Large intestine (tissue), 3 donors: ENCODE measurements around the gene TMTC4. TPM values are rescaled to one million over a fixed set of nuclear protein-coding genes. Genes with fewer than 3 reads are reported as not detected.
"Not testable (repeated sequence)": the region's sequence is repeated elsewhere in the genome, so short reads cannot be mapped to it uniquely, and the experiment has no call there.

Experiments used
- DNase-seq, 2 donors: peaks; one replicate each; pipeline versions ENCODE4 v3.0.0 to v3.0.0-alpha.2; 2013
- H3K27ac ChIP-seq: one replicate; pipeline ENCODE4 v1.5.1; 2013; ENCODE audit warnings: low read length
- H3K27me3 ChIP-seq: 2 replicates; pipeline ENCODE4 v1.6.1; 2013; ENCODE audit warnings: low read length; ENCODE audit not compliant: control insufficient read depth, insufficient read depth
- H3K36me3 ChIP-seq: 2 replicates; pipeline ENCODE4 v1.6.1; 2013; ENCODE audit warnings: low read length; ENCODE audit not compliant: control insufficient read depth, insufficient read depth
- H3K4me1 ChIP-seq: one replicate; pipeline ENCODE4 v1.6.1; 2013; ENCODE audit warnings: low read length; ENCODE audit not compliant: control insufficient read depth, insufficient read depth
- H3K4me3 ChIP-seq: one replicate; pipeline ENCODE4 v1.5.1; 2013; ENCODE audit warnings: low read length
- H3K9me3 ChIP-seq: one replicate; pipeline ENCODE4 v1.6.1; 2013; ENCODE audit warnings: mild to moderate bottlenecking, low read depth, low read length, moderate library complexity; ENCODE audit not compliant: control insufficient read depth
- WGBS: methylation state at CpG from one replicate; pipeline ENCODE4 v1.1.5; 2013; ENCODE audit warnings: low lambda C conversion rate; ENCODE audit not compliant: insufficient coverage; 5-methylcytosine and 5-hydroxymethylcytosine counted together
- polyA plus RNA-seq: library from polyadenylated mRNA; unstranded; fragments of 120-200 nt; gene quantifications from one replicate; pipeline ENCODE4 v1.2.1, GENCODE V29; 2013

Gene TMTC4
- polyA plus RNA-seq, 1 donor = 27.1 TPM

DNA sequence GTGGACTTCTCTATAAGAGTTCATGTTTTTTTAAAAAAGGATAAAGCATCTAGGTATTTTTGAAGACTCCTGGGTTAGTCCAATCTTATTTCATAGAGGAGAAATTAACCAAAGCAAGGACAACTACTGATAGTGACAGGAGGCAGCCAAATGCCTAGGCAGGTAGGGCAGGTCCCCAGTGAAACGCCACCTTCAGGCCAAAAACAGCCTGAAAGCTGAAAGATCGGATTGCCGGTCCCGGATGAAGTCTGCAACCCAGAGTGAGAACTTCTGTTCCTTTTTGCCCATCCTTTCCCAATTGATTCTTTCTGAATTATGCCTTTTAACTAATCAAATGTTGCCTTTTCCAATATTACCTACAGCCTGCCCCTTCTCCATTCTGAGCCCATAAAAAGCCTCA lies 79.9 kb downstream of the TMTC4 start:
- H3K4me3 ChIP-seq = no peak overlapping the region
- no peaks in the 10 kb centered on the region for H3K9me3 ChIP-seq
- WGBS = no CpG with 5 or more reads among the region's 4 CpGs
- no peaks in the 10 kb centered on the region for H3K36me3 ChIP-seq
- H3K4me1 ChIP-seq = no peaks in the 10 kb centered on the region
- no peak for DNase-seq
- no peak overlapping the region for H3K27ac ChIP-seq
- no peaks in the 10 kb centered on the region for H3K27me3 ChIP-seq

DNA sequence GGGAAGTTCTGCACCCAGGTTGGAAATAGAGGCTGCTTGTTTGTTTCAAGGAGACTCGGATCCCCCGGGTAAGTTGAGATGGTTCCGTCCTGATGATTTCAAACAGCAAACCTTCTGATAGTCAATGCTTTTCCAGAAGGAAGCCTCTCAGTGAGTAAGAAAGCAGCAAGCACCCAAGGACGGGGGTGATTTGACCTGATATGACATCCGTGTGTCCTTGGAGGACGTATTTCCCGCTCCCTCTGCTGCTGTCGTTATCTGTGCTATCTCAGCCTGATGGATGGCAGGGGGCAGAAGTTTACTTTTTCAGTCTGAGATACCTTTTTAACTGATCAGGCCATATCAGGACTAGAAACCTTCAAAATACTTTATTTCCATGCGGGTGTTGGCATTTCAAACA lies 80.3 kb downstream of the TMTC4 start:
- Histone ChIP-seq H3K27ac (no peak overlapping the region), H3K4me1 (no peaks in the 10 kb centered on the region), H3K9me3 (no peaks in the 10 kb centered on the region), H3K4me3 (no peak overlapping the region), H3K27me3 (no peaks in the 10 kb centered on the region), H3K36me3 (no peaks in the 10 kb centered on the region)
- 67% methylated on average over 1 of the region's 9 CpGs for WGBS
- no peak for DNase-seq

DNA sequence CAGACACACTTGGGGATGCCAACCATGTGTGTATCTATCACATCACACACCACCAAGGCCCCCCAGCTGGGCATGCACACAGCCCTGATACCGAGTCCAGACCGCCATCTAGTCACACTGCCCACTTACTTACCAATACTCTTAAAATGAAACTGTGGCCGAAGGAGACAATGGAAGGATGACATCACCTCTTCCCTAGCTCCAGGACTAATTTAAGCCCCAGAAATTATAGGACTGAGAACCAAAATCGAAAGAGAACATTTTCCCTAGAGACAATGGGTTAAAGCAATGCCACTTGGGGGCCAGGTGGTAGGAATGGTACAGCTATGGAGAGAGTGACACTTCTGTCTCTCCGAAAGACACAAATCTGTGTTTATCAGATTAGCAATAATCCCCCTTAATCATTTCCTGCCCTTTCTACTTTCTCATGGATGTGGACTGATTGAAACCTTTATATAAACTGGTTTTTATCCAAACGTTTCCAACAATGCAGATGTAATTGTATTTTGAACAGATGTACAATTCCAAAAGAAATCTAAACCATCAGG lies 85.3 kb downstream of the TMTC4 start:
- DNase-seq = no peak
- H3K4me3 ChIP-seq = no peak overlapping the region
- H3K4me1 ChIP-seq = peaks cover 3% of the 10 kb centered on the region
- H3K27me3 ChIP-seq = no peaks in the 10 kb centered on the region
- no peak overlapping the region for H3K27ac ChIP-seq
- no CpG with 5 or more reads among the region's 6 CpGs for WGBS
- no peaks in the 10 kb centered on the region for H3K36me3 ChIP-seq
- no peaks in the 10 kb centered on the region for H3K9me3 ChIP-seq

DNA sequence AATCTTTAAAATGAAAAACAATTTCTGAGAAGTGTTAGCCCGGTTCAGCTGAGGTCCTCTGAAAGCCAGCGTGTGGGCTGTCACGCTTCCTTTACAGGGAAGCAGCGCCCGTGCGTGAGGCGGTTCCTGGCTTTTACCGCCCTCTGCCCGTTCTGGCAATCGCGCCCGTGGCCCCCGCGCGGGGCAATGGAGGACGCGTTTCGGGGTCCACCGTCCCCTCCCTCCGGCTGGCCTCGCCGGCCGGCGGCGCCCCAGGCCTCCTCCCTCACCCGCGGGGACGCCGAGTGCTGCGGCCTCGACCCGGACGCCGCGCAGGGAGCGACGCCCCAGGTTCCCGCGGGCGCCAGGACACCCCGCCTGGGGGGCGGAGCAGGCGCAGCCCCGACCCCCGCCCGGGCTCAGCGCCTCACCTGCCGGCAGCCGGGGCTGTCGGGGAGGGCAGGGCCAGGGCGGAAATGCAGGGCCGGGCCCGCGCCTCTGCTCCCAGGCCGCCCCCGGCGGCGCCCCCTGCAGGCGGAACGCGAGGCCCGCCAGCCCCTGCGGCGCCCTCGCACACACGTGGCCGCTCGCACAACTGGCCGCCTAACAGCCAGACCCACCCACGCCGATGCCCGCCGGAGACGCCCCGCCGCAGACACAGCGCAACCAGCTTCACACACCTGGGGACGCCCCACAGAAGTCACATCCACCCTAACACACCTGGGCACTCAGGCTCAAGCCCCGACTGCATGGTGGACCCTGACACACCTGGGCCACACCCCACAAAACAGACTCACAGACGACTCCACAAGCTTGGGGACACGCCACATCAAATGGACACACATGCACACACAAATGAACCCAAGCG lies 86.0 kb downstream of the TMTC4 start, which contains the start of gene GGACT:
GGACT (minus strand) TSS at position 459 of the 847 bp plus-strand sequence. CDS start 56,198 bp downstream, outside the sequence.
- DNase-seq = peak; percentile 75 to 86
- H3K27ac ChIP-seq = peak within 1 kb of the TSS; percentile 6
- H3K4me1 ChIP-seq = peaks cover 3% of the 10 kb centered on the region
- H3K9me3 ChIP-seq = no peaks in the 10 kb centered on the region
- H3K36me3 ChIP-seq = no peaks in the 10 kb centered on the region
- WGBS = no CpG with 5 or more reads among the region's 82 CpGs
- H3K27me3 ChIP-seq = no peaks in the 10 kb centered on the region
- peak within 1 kb of the TSS; percentile 56 for H3K4me3 ChIP-seq

DNA sequence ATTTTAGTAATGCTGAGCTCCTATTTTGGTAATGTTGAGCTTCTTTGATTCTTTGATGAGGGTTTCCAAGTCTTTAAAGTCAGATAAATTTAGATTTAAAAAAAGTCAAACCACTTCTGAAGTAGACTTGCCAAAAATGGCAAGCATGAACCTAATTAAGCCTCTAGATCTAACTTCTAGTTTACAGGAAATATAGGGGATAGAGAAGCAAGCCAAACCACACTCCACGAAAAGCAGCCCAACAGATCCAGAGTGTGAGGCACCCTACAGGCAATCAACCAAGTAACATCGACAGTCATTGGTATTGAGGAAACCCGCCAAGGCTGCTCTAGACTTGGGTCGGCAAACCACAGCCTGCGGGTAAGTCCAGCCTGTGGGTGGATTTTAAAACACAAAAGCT lies 89.7 kb downstream of the TMTC4 start:
- no peak for DNase-seq
- no peaks in the 10 kb centered on the region for H3K27me3 ChIP-seq
- H3K4me3 ChIP-seq = no peak overlapping the region
- peaks cover 3% of the 10 kb centered on the region for H3K4me1 ChIP-seq
- H3K27ac ChIP-seq = no peak overlapping the region
- no peaks in the 10 kb centered on the region for H3K9me3 ChIP-seq
- no CpG with 5 or more reads among the region's 5 CpGs for WGBS
- peaks cover 15% of the 10 kb centered on the region for H3K36me3 ChIP-seq

DNA sequence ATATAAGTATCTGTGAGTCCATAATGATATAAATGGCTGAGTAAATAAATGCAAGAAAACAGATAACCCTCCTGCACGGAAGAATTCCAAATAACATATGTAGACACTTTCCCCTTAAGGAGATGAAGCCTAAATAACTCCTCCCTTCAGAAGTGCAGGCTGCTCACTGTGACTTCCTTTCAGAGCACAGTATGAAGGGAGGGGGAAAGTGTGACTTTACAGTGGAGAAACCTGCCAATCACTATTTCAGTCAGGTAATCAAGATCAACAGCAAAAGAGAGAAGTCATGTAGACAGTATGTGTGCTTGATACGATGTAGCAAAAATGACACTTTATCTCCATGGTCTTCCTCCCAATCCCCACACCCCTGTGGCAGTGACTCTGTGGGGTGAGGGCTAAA lies 93.1 kb downstream of the TMTC4 start:
- no peak overlapping the region for H3K27ac ChIP-seq
- peaks cover 15% of the 10 kb centered on the region for H3K36me3 ChIP-seq
- no peaks in the 10 kb centered on the region for H3K27me3 ChIP-seq
- no peaks in the 10 kb centered on the region for H3K4me1 ChIP-seq
- WGBS = no CpG with 5 or more reads among the region's 2 CpGs
- no peak for DNase-seq
- H3K9me3 ChIP-seq = no peaks in the 10 kb centered on the region
- no peak overlapping the region for H3K4me3 ChIP-seq

DNA sequence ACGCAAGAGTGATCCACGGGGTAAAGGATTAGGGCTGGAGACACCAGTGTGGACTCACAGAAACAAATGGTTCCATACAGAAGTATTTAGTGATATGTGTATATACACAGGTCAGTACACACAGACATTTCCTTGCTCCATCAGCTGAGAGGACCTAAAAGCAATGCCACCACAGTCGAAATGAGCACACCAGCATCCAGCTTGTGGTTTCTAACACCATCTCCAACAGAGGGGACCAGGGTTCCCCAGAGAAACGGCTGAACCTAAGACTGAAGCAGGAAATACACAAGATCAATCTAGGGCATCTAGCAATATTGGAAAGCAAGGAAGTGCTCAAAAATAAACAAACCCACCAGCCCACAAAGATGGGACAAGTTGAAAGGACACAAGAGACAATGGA lies 93.6 kb downstream of the TMTC4 start:
- no peak for DNase-seq
- Histone ChIP-seq H3K36me3 (peaks cover 15% of the 10 kb centered on the region), H3K9me3 (no peaks in the 10 kb centered on the region), H3K4me1 (no peaks in the 10 kb centered on the region), H3K27ac (no peak overlapping the region), H3K4me3 (no peak overlapping the region), H3K27me3 (no peaks in the 10 kb centered on the region)
- WGBS = no CpG with 5 or more reads among the region's 4 CpGs

DNA sequence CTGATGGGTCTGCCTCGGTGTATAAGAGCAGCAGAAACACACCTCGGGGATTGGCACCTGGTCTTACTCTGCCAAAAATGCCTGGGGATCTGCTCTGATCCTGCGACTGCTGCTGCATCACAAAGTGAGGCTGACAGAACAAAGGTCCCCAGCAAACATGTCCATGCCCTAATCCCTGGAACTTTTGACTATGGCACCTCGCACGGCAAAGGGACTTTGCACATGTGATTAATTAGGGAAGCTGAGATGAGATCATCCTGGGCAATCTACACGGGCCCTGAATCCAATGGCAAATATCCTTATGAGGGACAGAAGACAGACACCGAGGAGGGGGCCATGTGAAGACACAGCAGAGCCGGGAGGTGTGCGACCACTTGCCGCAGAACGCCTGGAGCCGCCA lies 94.5 kb downstream of the TMTC4 start:
- Histone ChIP-seq H3K36me3 (peaks cover 15% of the 10 kb centered on the region), H3K9me3 (no peaks in the 10 kb centered on the region), H3K4me1 (no peaks in the 10 kb centered on the region), H3K27ac (no peak overlapping the region), H3K4me3 (no peak overlapping the region), H3K27me3 (no peaks in the 10 kb centered on the region)
- DNase-seq = no peak
- no CpG with 5 or more reads among the region's 12 CpGs for WGBS

DNA sequence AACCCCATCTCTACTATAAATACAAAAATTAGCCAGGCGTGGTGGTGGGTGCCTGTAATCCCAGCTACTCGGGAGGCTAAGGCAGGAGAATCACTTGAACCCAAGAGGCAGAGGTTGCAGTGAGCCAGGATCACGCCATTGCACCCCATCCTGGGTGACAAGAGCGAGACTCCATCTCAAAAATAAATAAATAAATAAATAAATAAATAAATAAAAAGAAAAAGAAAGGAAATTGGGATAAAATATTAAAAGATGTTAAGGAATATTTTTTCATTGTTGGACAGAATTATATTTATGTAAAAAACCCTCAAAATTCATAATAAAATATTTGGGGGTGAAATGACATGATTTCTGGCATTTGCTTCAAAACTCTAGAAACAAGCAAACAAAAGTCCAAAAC lies 97.4 kb downstream of the TMTC4 start:
- H3K27ac ChIP-seq, H3K27me3 ChIP-seq, H3K4me3 ChIP-seq, H3K9me3 ChIP-seq, H3K4me1 ChIP-seq, DNase-seq: not testable (repeated sequence)
- 100% methylated on average over 1 of the region's 4 CpGs for WGBS
- peaks cover 12% of the 10 kb centered on the region for H3K36me3 ChIP-seq

DNA sequence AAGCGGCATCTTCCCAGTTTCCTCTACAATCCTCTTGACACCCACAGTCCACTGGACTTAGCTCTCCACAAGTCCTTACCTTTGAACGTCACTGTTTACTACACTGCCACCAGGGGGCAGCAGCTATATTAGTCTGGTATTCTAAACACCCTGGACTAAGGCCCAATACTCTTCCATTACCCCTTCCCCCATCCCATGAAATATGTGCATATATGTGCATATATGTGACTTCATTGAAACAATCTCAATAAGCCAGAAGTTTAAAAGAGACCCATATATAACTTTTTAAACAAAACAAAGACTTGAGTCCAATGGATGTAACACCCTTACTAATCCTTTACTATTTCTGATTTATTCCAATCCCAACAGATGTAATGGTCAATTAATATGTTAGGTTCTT lies 101.5 kb downstream of the TMTC4 start:
- WGBS = no CpG with 5 or more reads among the region's 2 CpGs
- DNase-seq = peak; percentile 54 to 63

More for the DNA sequence above, 101.5 kb downstream of the TMTC4 start:
- Histone ChIP-seq H3K36me3 (no peaks in the 10 kb centered on the region), H3K4me1 (no peaks in the 10 kb centered on the region), H3K27ac (no peak overlapping the region), H3K27me3 (no peaks in the 10 kb centered on the region), H3K4me3 (no peak overlapping the region), H3K9me3 (no peaks in the 10 kb centered on the region)
